ENCODE measurements around the gene RPS3.

DNA sequence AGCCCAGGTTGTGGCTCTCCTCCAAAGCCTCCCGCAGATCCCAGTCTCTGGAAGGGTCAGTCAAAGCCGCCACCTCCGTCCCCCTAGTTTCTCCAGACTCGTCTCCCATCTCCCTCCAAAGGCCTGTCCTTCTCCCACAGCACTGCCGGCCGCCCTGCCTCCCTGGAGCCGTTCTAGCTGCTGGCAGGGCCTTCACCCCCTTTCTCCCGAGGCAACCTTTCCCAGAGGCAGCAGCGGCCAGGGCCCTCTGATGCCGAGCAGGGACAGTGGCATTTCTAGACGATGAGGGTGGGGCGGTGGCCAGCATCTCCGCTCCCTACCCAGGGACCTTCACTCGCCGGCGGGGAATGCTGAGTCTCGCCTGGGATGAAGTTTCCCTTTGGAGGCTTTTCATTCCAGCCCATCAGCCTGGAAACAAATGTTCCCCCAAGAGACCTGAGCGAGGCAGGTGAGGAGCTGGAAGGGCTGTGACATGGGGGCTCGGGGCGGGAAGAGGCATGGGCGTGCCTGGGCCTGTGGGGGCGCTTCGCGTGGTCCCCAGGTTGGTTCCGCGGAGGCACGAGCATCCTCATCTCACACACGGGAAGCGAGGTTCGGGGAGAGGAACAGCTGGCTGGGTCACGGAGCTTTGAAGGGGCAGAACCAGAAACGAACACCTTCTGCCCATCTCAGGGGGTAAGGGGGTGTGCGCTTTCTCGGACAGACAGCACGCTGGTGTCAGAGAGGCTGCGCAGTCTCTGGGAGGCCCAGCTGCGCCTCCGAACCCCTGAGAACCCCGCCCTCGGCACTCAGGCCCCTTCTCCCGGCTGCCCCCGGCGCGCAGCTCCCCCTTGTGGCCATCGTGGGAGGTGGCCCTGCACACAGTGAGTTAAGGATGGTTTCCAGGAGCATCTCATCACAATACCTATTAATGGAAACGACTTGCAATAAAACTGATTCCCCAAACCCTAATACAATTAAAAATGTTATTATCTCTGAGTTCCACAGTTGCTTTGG, 51.8 kb downstream of the RPS3 start:
- TF ChIP-seq CTCF (IDR thresholded peaks at IDR 0.05) (peak in 3 of 6 experiments; percentile 40 to 50 (median 43)), POLR2A (IDR thresholded peaks at IDR 0.05) (no peak)

All from esophagus squamous epithelium (tissue), 4 donors.